ENCODE measurements around the gene RNF224.
"Not testable (repeated sequence)": the region's sequence is repeated elsewhere in the genome, so short reads cannot be mapped to it uniquely, and the experiment has no call there.

Gene RNF224

GRCh38 chr9:137241490-137242268, 14.4 kb downstream of the RNF224 start:
- DNase-seq = peak; percentile 48

- no peak for DNase-seq
Observed at GRCh38 chr9:137242269-137243203, 15.2 kb downstream of the RNF224 start.

- DNase-seq = not testable (repeated sequence)
Observed at GRCh38 chr9:137243266-137243625, 15.9 kb downstream of the RNF224 start.

- no peak for DNase-seq
Observed at GRCh38 chr9:137243626-137244485, 16.6 kb downstream of the RNF224 start.

- DNase-seq = no peak
Observed at GRCh38 chr9:137244486-137245449, 17.5 kb downstream of the RNF224 start.

- no peak for DNase-seq
Observed at GRCh38 chr9:137245450-137246421, 18.4 kb downstream of the RNF224 start.

- DNase-seq = no peak
Observed at GRCh38 chr9:137247135-137247915, 20.0 kb downstream of the RNF224 start.

- no peak for DNase-seq
Observed at GRCh38 chr9:137247916-137248175, 20.5 kb downstream of the RNF224 start.

- no peak for DNase-seq
Observed at GRCh38 chr9:137250329-137251193, 23.3 kb downstream of the RNF224 start.

- DNase-seq = no peak
Observed at GRCh38 chr9:137251194-137251461, 23.8 kb downstream of the RNF224 start, which contains the start of gene STPG3. TSS of gene STPG3 (plus strand) at chr9:137251286. CDS start at chr9:137251287, 1 bp downstream.

GRCh38 chr9:137251490-137252268, 24.4 kb downstream of the RNF224 start:
- no peak for DNase-seq

- DNase-seq = no peak
Observed at GRCh38 chr9:137252555-137253506, 25.5 kb downstream of the RNF224 start.

- no peak for DNase-seq
Observed at GRCh38 chr9:137253717-137254623, 26.7 kb downstream of the RNF224 start.

GRCh38 chr9:137254624-137255447, 27.5 kb downstream of the RNF224 start, which contains the start of gene NELFB:
TSS of gene NELFB (plus strand) at chr9:137255327.
- DNase-seq = peak; percentile 86

All from fibroblast of skin of right quadriceps (primary cell).